ENCODE data around the gene HOXA5. TPM values are rescaled to one million over a fixed set of nuclear protein-coding genes. Genes with fewer than 3 reads are reported as not detected.
A peak's percentile ranks its signal among the peaks of the same experiment; 100 is the strongest.

The HOXA5 gene
- total and polyA plus RNA-seq, 2 donors (not counting 1 experiment from before 2014, with no cell fraction given) = 18.3 to 35.6 TPM

GRCh38 chr7:27111751-27112277, 31.7 kb downstream of the HOXA5 start:
- Histone ChIP-seq H3K9me3 (ENCODE audit: control insufficient read depth, insufficient read depth, low read depth, low read length) (no peaks in the 10 kb centered on the region), H3K9ac (ENCODE audit: insufficient read depth, low read length) (no peak overlapping the region), H3K27ac (ENCODE audit: insufficient read depth, low read length) (peak overlapping the region; percentile 93), H3K4me2 (ENCODE audit: extremely low read depth, insufficient read depth, low read length) (peak overlapping the region; percentile 96), H4K20me1 (ENCODE audit: control insufficient read depth, extremely low read depth, insufficient read depth, low read length) (no peaks in the 10 kb centered on the region), H3K36me3 (ENCODE audit: control insufficient read depth, insufficient read depth, low read length) (no peaks in the 10 kb centered on the region), H3K27me3 (ENCODE audit: control insufficient read depth, insufficient read depth, low read length) (no peaks in the 10 kb centered on the region), H3K4me1 (ENCODE audit: control insufficient read depth, extremely low read depth, insufficient read depth, low read length) (peaks cover 22% of the 10 kb centered on the region), H3K4me3 (replicated peaks in 1 of 4; ENCODE audit: control extremely low read depth in 1 of 4, insufficient read depth in 1 of 4, low read depth in 3 of 4, low read length in 4 of 4) (peak overlapping the region in 3 of 4 experiments; percentile 51 to 92 (median 76)), H2AFZ (ENCODE audit: low read length) (no peak overlapping the region), H3K79me2 (ENCODE audit: control insufficient read depth, insufficient read depth, low read length) (peaks cover 63% of the 10 kb centered on the region)
- peak in 1 of 2 donors; percentile 56 for DNase-seq (ENCODE audit: low read depth in 2 of 2)
- TF ChIP-seq EZH2 (IDR thresholded peaks at IDR 0.05; ENCODE audit: low read length, missing control alignments) (no peak), CTCF (conservative IDR thresholded peaks at IDR 0.05 in 1 of 2, IDR thresholded peaks at IDR 0.05 in 1 of 2; ENCODE audit: low read depth in 1 of 2, low read length in 2 of 2) (no peak)

GRCh38 chr7:27111042-27111750, 32.3 kb downstream of the HOXA5 start:
- peak overlapping the region; percentile 93 for H3K27ac ChIP-seq (ENCODE audit: insufficient read depth, low read length)
- H3K9ac ChIP-seq (ENCODE audit: insufficient read depth, low read length) = no peak overlapping the region
- TF ChIP-seq CTCF (conservative IDR thresholded peaks at IDR 0.05 in 1 of 2, IDR thresholded peaks at IDR 0.05 in 1 of 2; ENCODE audit: low read depth in 1 of 2, low read length in 2 of 2) = no peak
- TF ChIP-seq EZH2 (IDR thresholded peaks at IDR 0.05; ENCODE audit: low read length, missing control alignments) = no peak
- H2AFZ ChIP-seq (ENCODE audit: low read length) = no peak overlapping the region
- peaks cover 63% of the 10 kb centered on the region for H3K79me2 ChIP-seq (ENCODE audit: control insufficient read depth, insufficient read depth, low read length)
- no peaks in the 10 kb centered on the region for H3K27me3 ChIP-seq (ENCODE audit: control insufficient read depth, insufficient read depth, low read length)
- no peaks in the 10 kb centered on the region for H4K20me1 ChIP-seq (ENCODE audit: control insufficient read depth, extremely low read depth, insufficient read depth, low read length)
- H3K36me3 ChIP-seq (ENCODE audit: control insufficient read depth, insufficient read depth, low read length) = no peaks in the 10 kb centered on the region
- peak; percentile 88 to 96 for DNase-seq (ENCODE audit: low read depth in 2 of 2)
- peak overlapping the region; percentile 96 for H3K4me2 ChIP-seq (ENCODE audit: extremely low read depth, insufficient read depth, low read length)
- peak overlapping the region in 3 of 4 experiments; percentile 3 to 92 (median 76) for H3K4me3 ChIP-seq (replicated peaks in 1 of 4; ENCODE audit: control extremely low read depth in 1 of 4, insufficient read depth in 1 of 4, low read depth in 3 of 4, low read length in 4 of 4)
- H3K9me3 ChIP-seq (ENCODE audit: control insufficient read depth, insufficient read depth, low read depth, low read length) = no peaks in the 10 kb centered on the region
- peaks cover 22% of the 10 kb centered on the region for H3K4me1 ChIP-seq (ENCODE audit: control insufficient read depth, extremely low read depth, insufficient read depth, low read length)

DNA sequence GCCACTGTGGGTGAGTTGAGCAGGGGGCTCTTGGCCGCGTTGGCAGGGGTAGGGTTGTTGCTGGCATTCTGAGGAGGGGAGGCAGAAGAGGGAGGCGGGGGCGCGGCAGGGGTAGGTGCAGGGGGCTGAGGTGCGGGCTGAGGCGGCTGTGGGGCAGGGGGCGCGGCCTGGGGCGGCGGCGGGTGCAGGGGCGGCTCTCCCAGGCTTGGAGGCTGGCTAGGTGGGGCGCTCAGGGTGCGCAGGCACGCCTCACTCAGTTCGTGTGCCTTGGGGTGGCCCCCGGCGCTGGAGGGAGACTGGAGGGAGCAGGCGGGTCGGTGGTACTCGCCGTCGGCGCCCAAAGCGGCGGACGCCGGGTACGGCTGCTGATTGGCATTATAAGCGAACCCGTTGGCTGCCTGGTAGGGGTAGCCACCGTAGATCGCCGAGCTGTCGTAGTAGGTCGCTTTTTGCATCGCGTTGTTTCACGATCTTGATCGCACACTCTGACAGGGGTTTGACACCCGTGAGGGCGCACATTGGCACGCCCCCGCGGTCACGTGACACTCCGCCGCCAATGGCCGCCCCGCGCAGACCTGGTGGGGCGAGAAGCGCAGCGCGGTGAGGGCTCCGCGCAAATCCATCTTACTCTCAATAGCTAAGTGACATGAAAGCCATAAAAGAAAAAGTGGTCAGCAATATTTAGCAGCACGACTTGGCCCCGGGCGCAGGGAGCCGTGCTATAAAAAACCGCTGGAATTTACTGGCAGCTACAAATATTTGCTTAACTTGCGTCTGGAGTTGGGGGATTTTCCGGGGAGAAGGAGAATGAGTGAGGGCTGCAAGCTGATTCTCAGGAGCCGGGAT, 33.1 kb downstream of the HOXA5 start:
- Histone ChIP-seq H3K27ac (ENCODE audit: insufficient read depth, low read length) (peak overlapping the region; percentile 93), H3K36me3 (ENCODE audit: control insufficient read depth, insufficient read depth, low read length) (no peaks in the 10 kb centered on the region), H2AFZ (ENCODE audit: low read length) (no peak overlapping the region), H3K79me2 (ENCODE audit: control insufficient read depth, insufficient read depth, low read length) (peaks cover 64% of the 10 kb centered on the region), H3K9ac (ENCODE audit: insufficient read depth, low read length) (peak overlapping the region; percentile 39), H3K9me3 (ENCODE audit: control insufficient read depth, insufficient read depth, low read depth, low read length) (no peaks in the 10 kb centered on the region), H3K27me3 (ENCODE audit: control insufficient read depth, insufficient read depth, low read length) (no peaks in the 10 kb centered on the region), H3K4me1 (ENCODE audit: control insufficient read depth, extremely low read depth, insufficient read depth, low read length) (peaks cover 27% of the 10 kb centered on the region), H4K20me1 (ENCODE audit: control insufficient read depth, extremely low read depth, insufficient read depth, low read length) (no peaks in the 10 kb centered on the region), H3K4me2 (ENCODE audit: extremely low read depth, insufficient read depth, low read length) (peak overlapping the region; percentile 38), H3K4me3 (replicated peaks in 1 of 4; ENCODE audit: control extremely low read depth in 1 of 4, insufficient read depth in 1 of 4, low read depth in 3 of 4, low read length in 4 of 4) (peak overlapping the region; percentile 3 to 92 (median 20))
- DNase-seq (ENCODE audit: low read depth in 2 of 2) = peak; percentile 95 to 98
- TF ChIP-seq CTCF (conservative IDR thresholded peaks at IDR 0.05 in 1 of 2, IDR thresholded peaks at IDR 0.05 in 1 of 2; ENCODE audit: low read depth in 1 of 2, low read length in 2 of 2) (no peak), EZH2 (IDR thresholded peaks at IDR 0.05; ENCODE audit: low read length, missing control alignments) (no peak)

Measured in fibroblast of lung (primary cell).